HG02970 (cell line): ENCODE results near the gene YPEL2.
"Not testable (repeated sequence)": the region's sequence is repeated elsewhere in the genome, so short reads cannot be mapped to it uniquely, and the experiment has no call there.

Experiments
- ATAC-seq: cut with Tn5 transposase; IDR thresholded peaks from one replicate; pipeline ENCODE4 v1.9.1; 2021; ENCODE audit warnings: mild to moderate bottlenecking, moderate library complexity, moderate number of reproducible peaks; ENCODE audit not compliant: unreplicated experiment, low FRiP score

YPEL2 gene

DNA sequence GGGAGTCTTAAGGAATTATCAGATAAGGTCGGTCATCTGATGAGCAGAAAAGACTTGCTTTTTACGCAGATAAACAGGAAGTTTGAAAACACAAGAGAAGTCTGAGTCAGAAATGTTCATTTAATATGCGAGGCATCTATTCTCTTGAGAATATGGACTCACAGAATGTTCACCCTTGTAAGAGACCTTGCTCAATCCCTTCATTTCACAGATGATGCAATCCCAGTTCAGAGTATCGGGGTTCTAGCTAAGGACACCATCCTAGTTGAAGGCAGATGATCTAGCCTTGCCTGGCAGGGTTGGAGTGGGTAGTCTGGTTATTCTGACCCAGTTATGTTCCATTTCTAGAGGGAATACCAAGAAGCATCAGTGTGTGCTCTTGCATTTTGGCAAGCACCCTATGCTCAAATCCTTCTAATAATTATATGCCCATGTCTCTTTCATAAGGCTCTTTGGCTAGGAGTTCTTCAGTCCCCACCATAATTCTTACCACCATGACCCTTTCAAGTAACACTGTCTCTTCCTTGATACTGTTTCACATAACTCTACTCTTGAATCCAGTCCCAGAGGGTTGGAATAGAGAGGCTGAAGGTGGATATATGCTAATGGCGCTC, 42.5 kb downstream of the YPEL2 start:
- no peak for ATAC-seq

DNA sequence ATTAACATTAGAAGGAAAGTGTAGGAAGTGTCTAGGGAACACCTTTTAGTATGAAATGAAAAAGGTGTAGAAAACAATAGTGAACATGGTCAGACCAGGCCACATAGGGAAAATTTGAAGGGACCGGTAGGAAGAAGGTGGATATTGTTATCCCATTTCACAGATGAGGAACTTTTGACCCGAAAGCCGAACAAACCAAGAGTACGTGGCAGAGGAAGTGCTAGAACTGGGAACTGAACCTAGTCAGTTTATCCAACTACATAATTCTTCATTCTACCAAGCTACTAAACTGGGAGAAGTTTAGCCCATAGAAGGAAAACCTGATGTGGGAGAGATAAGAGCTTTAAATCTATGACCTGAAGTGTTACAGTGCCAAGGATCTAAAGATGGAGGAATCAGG, 43.2 kb downstream of the YPEL2 start:
- no peak for ATAC-seq

- no peak for ATAC-seq
These were observed 44.4 kb downstream of the YPEL2 start for GRCh38 chr17:59375857-59376256.

DNA sequence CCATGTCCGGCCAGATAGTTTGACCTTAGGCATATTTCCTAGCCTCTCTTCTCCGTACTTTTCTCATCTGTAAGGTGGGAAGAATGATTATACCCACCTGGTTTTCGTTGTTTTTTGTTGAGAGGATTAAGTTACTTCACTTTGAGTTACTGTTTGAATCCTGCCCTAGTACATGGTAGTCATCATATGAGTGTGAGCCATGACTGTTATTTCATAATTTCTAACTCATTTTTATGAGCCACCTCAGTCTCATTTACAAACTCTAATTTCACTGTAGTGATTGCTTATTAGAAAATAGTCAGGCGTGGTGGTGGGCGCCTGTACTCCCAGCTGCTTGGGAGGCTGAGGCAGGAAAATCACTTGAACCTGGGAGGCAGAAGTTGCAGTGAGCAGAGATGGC, 45.1 kb downstream of the YPEL2 start:
- ATAC-seq, result no peak

DNA sequence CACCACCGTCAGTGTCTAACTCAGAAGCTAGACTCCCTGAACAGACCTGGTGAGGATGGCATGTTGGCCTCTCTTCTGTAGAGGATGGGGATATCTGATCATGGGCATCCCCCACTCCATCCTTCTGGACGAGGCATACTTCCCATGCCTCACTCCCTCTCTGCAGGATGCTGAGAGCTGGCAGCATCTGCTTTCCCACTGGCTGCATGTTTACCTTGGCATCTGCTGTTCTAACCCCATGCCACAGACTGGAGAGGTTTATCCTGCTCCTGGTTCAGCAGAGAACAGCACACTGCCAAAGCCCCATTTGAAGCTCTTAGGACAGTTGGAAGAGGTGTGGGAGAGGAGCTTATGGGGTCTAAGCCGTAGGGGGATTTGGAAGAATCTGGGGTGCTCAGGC, 46.0 kb downstream of the YPEL2 start:
- ATAC-seq, result no peak

- ATAC-seq, result no peak
These were observed 47.2 kb downstream of the YPEL2 start for GRCh38 chr17:59378675-59379074.

DNA sequence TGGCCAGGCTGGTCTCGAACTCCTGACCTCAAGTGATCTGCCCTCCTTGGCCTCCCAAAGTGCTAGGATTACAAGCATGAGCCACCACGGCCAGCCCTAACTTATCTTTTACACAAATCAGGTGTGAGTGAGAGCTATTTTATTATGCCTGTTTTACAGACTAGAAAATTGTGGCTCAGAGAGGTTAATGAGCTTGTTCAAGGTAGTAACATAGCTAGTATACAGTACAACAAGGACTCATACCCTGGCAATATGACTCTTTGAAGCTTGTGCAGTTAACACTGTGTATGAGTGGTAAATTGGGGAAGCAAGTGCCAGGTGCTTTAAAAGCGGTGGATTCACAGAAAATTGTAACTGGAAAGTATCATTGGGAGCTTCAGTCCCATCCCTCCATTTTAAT, 49.0 kb downstream of the YPEL2 start:
- no peak for ATAC-seq

DNA sequence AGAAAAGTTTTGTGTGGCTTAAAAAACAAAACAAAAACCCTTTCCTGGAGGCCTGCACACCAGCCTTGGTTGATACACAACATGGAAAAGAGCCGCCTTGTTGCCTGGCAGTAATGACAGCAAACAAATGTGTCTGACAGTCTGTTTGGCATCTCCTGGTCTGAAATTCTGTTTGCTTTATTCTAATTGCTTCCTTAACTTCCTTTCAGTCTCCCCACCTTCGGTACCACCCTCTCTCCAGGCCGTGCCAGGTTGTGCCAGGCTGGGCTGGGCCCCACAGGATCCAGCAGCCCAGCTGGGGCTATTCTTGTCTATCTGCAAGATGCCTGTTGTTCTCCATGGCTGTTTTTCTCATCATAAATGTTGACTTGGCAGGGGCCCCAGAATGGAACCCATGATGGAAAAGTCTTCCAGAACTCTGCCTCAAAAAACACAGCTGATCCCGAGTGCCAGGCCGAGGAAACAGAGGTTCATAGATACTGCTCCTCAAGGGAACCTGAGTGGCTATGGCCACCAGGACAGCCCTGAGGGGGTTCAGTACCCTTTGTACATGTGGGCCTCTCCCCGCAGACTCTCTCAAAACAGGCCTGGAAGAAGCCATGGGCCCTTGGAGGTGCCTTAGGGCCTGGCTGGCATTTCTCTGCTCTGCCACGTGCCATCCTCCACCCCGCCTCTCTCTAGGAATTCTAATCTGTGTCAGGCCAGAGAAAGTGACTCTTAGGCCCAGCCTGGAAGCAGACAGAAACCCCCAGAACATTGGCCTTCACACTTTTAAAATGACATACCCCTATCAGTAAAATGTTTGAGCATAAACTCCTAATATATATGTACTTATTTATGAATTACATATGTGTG, 50.5 kb downstream of the YPEL2 start:
- no peak for ATAC-seq

GRCh38 chr17:59383893-59384292, 52.4 kb downstream of the YPEL2 start:
- ATAC-seq, result no peak

- ATAC-seq, result no peak
These were observed 56.1 kb downstream of the YPEL2 start for GRCh38 chr17:59387351-59388068.

GRCh38 chr17:59388069-59388556, 56.7 kb downstream of the YPEL2 start:
- no peak for ATAC-seq

- ATAC-seq, result no peak
These were observed 57.6 kb downstream of the YPEL2 start for GRCh38 chr17:59389066-59389465.

- no peak for ATAC-seq
These were observed 59.6 kb downstream of the YPEL2 start for GRCh38 chr17:59391021-59391420.

GRCh38 chr17:59392973-59393679, 61.7 kb downstream of the YPEL2 start:
- ATAC-seq, result no peak

DNA sequence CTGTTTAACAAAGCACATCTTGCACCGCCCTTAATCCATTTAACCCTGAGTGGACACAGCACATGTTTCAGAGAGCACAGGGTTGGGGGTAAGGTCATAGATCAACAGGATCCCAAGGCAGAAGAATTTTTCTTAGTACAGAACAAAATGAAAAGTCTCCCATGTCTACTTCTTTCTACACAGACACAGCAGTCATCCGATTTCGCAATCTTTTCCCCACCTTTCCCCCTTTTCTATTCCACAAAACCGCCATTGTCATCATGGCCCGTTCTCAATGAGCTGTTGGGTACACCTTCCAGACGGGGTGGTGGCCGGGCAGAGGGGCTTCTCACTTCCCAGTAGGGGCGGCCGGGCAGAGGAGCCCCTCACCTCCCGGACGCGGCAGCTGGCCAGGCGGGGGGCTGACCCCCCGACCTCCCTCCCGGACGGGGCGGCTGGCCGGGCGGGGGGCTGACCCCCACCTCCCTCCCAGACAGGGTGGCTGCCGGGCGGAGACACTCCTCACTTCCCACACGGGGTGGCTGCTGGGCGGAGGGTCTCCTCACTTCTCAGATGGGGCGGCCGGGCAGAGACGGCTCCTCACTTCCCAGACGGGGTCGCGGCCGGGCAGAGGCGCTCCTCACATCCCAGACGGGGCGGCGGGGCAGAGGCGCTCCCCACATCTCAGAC, 62.4 kb downstream of the YPEL2 start:
- ATAC-seq, result not testable (repeated sequence)

DNA sequence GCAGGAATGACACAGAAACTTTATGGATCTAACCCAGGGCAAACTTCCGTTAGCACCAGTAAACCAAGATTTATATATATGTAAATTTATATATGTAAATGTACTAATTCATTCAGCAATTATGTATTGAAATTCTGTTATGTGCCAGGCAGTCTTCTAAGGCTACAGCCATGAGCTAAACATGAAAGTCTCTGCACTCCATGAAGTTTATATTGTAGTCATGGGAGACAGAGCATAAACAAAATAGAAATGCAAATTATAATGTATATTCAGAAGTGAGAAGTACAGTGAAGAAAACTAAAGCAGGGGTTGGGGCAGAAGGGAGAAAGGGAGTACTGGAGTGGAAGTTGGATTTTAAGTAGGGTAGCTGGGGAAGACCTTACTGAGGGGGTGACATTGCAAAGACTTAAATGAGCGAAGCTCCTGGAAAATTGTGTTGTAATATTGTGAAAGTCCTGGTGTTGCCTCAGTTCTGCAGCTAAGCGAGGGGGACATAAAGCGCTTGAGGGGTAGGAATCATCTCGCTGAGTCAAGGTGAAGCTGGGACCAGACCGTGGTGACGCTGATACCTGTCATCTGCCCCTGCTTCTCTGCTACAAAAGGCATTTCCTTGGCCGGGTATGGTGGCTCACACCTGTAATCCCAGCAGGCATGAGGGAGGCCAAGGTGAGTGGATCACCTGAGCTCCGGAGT, 64.8 kb downstream of the YPEL2 start:
- no peak for ATAC-seq

- no peak for ATAC-seq
These were observed 66.0 kb downstream of the YPEL2 start for GRCh38 chr17:59397316-59398073.

- no peak for ATAC-seq
These were observed 68.5 kb downstream of the YPEL2 start for GRCh38 chr17:59399914-59400313.

DNA sequence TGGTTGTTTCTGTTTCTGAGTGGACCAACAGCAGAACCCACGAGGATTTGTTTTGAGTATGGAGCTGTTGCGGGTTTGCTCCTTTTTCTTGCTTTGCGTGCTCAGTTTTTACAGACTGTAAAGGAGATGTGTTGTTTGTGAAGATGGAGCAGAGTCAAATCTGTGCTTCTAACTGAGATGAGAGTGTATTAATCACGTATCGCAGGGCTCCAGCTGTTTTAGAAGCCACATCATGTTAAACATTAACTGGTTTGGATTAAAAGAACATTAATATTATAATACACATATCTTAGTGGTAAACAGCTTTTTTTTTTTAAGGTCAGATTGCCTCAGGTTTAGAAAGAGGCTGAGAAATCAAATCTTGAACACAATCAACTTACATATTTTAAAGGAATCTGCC, 69.4 kb downstream of the YPEL2 start:
- no peak for ATAC-seq
